Measurements from ENCODE around the gene CYP17A1.

DNA sequence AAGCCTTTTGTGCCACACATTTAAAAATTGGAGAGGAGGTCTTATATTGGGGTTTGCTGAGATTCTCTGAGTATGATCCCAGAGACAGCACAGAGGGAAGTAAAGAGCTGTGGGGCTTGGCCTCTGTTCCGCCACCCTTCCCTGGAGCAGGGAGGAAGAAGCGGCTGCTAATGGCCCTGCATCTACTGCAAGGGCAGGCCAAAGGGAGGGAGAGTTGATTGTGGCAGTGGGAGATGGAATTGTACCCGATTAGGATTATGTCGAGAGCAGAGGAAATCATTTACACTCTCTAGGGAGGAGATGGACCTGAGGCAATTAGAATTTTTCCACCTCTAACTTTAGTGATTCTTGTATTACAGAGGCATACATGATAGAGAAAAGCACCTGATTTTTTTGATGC, 28.8 kb downstream of the CYP17A1 start:
- TF ChIP-seq, protein P1, sequence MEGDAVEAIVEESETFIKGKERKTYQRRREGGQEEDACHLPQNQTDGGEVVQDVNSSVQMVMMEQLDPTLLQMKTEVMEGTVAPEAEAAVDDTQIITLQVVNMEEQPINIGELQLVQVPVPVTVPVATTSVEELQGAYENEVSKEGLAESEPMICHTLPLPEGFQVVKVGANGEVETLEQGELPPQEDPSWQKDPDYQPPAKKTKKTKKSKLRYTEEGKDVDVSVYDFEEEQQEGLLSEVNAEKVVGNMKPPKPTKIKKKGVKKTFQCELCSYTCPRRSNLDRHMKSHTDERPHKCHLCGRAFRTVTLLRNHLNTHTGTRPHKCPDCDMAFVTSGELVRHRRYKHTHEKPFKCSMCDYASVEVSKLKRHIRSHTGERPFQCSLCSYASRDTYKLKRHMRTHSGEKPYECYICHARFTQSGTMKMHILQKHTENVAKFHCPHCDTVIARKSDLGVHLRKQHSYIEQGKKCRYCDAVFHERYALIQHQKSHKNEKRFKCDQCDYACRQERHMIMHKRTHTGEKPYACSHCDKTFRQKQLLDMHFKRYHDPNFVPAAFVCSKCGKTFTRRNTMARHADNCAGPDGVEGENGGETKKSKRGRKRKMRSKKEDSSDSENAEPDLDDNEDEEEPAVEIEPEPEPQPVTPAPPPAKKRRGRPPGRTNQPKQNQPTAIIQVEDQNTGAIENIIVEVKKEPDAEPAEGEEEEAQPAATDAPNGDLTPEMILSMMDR (IDR thresholded peaks at IDR 0.05; ENCODE audit: insufficient read depth, low read depth, low read length) = no peak
- no peak for TF ChIP-seq EZH2 (IDR thresholded peaks at IDR 0.05; ENCODE audit: insufficient read depth, low read length)
